Keratinocyte (primary cell): Measurements from ENCODE around the gene RESP18. TPM values are rescaled to one million over a fixed set of nuclear protein-coding genes. Genes with fewer than 3 reads are reported as not detected.

Experiments
- DNase-seq: peaks from one replicate; pipeline ENCODE4 v3.0.0-alpha.2; 2011; ENCODE audit warnings: low read depth, missing footprints, low spot score
- FAIRE-seq: peaks from 2 replicates; lab custom pipeline; 2011; peaks lifted over from hg19 to GRCh38; lab: Jason Lieb, UNC
- H2AFZ ChIP-seq: 2 replicates; pipeline ENCODE4 v1.6.0; 2012; ENCODE audit warnings: low read length, control low read depth, inconsistent platforms; ENCODE audit not compliant: control insufficient read depth
- H3K27ac ChIP-seq: 2 replicates; pipeline ENCODE4 v1.5.1; 2011; ENCODE audit warnings: low read length; ENCODE audit not compliant: control insufficient read depth, insufficient read depth
- H3K27me3 ChIP-seq: 3 replicates; pipeline ENCODE4 v1.6.0; 2011; ENCODE audit warnings: low read length; ENCODE audit not compliant: control insufficient read depth, insufficient read depth; ENCODE audit errors: extremely low read depth
- H3K36me3 ChIP-seq, 2 experiments: 2 replicates in 1 of 2; 3 replicates in 1 of 2; pipeline ENCODE4 v1.5.1; 2011; ENCODE audit warnings: low read length in 2 of 2, mild to moderate bottlenecking in 1 of 2; ENCODE audit not compliant: control insufficient read depth in 2 of 2, insufficient read depth in 2 of 2; ENCODE audit errors: extremely low read depth in 1 of 2
- H3K4me1 ChIP-seq: 3 replicates; pipeline ENCODE4 v1.5.1; 2011; ENCODE audit warnings: low read length; ENCODE audit not compliant: control insufficient read depth, insufficient read depth; ENCODE audit errors: extremely low read depth
- H3K4me2 ChIP-seq: 3 replicates; pipeline ENCODE4 v1.6.0; 2011; ENCODE audit warnings: low read depth, low read length; ENCODE audit not compliant: control insufficient read depth, insufficient read depth; ENCODE audit errors: extremely low read depth
- H3K4me3 ChIP-seq, 3 experiments: fragments of 200-600 bp in 1 of 3; sonication (generic) in 1 of 3; 2 replicates in 2 of 3; 3 replicates in 1 of 3; pipeline ENCODE4 v1.5.1; 2011 to 2016; ENCODE audit warnings: low read length in 3 of 3, mild to moderate bottlenecking in 3 of 3, control low read depth in 2 of 3, inconsistent platforms in 1 of 3, low read depth in 1 of 3, mixed read lengths in 1 of 3, mixed run types in 1 of 3, moderate library complexity in 1 of 3; ENCODE audit not compliant: control insufficient read depth in 2 of 3, insufficient read depth in 2 of 3; ENCODE audit errors: extremely low read depth in 1 of 3
- H3K79me2 ChIP-seq: 2 replicates; pipeline ENCODE4 v1.6.0; 2012; ENCODE audit warnings: low read length; ENCODE audit not compliant: control insufficient read depth, insufficient read depth
- H3K9ac ChIP-seq: 3 replicates; pipeline ENCODE4 v1.6.0; 2011; ENCODE audit warnings: low read length; ENCODE audit not compliant: control insufficient read depth, insufficient read depth; ENCODE audit errors: extremely low read depth
- H3K9me1 ChIP-seq: 3 replicates; pipeline ENCODE4 v1.6.0; 2011; ENCODE audit warnings: low read length; ENCODE audit not compliant: control insufficient read depth, insufficient read depth; ENCODE audit errors: extremely low read depth
- H3K9me3 ChIP-seq: 2 replicates; pipeline ENCODE4 v1.5.1; 2012; ENCODE audit warnings: low read depth, low read length; ENCODE audit not compliant: control insufficient read depth
- H4K20me1 ChIP-seq: 3 replicates; pipeline ENCODE4 v1.6.0; 2011; ENCODE audit warnings: low read length; ENCODE audit not compliant: control insufficient read depth, insufficient read depth; ENCODE audit errors: extremely low read depth
- EZH2 ChIP-seq: IDR thresholded peaks from one replicate; pipeline ENCODE4 v1.6.1; 2012; ENCODE audit warnings: inconsistent platforms, mild to moderate bottlenecking, low read length, moderate library complexity
- dilution Hi-C: fragments of 300-500 bp; cut with MboI; formaldehyde crosslinking; loops from one replicate; pipeline ENCODE4 v1.7.0; 2020; ENCODE audit warnings: low sequenced_read_pairs; ENCODE audit not compliant: extremely low pct_ligation_motif_present
- polyA plus RNA-seq, 5 experiments: library from polyadenylated mRNA; depleted of rRNA in 3 of 5; stranded (reverse) in 3 of 5; stranded (forward) in 1 of 5; unstranded in 1 of 5; fragments of >200 nt; gene quantifications; 1 replicate in 1 of 5; 2 replicates in 3 of 5; 3 replicates in 1 of 5; pipeline versions ENCODE4 v1.2.1 to v1.2.3, GENCODE V29; 2011 to 2012; ENCODE audit warnings: missing spikeins in 2 of 5, low read depth in 1 of 5, low replicate concordance in 1 of 5
- TF ChIP-seq, protein P1 (sequence below), 3 experiments: IDR thresholded peaks in 1 of 3; conservative IDR thresholded peaks in 1 of 3; optimal IDR thresholded peaks in 1 of 3; 2 replicates in 2 of 3; 3 replicates in 1 of 3; pipeline versions ENCODE3 to v1.5.1; 2011; ENCODE audit warnings: low read length in 3 of 3, mild to moderate bottlenecking in 3 of 3, moderate library complexity in 2 of 3, control low read depth in 1 of 3, inconsistent platforms in 1 of 3; ENCODE audit not compliant: insufficient read depth in 2 of 3; ENCODE audit errors: extremely low read depth in 1 of 3

Gene RESP18
- polyA plus RNA-seq, 1 donor (not counting 4 experiments of a cell fraction or from before 2014, with no cell fraction given), result not detected

DNA sequence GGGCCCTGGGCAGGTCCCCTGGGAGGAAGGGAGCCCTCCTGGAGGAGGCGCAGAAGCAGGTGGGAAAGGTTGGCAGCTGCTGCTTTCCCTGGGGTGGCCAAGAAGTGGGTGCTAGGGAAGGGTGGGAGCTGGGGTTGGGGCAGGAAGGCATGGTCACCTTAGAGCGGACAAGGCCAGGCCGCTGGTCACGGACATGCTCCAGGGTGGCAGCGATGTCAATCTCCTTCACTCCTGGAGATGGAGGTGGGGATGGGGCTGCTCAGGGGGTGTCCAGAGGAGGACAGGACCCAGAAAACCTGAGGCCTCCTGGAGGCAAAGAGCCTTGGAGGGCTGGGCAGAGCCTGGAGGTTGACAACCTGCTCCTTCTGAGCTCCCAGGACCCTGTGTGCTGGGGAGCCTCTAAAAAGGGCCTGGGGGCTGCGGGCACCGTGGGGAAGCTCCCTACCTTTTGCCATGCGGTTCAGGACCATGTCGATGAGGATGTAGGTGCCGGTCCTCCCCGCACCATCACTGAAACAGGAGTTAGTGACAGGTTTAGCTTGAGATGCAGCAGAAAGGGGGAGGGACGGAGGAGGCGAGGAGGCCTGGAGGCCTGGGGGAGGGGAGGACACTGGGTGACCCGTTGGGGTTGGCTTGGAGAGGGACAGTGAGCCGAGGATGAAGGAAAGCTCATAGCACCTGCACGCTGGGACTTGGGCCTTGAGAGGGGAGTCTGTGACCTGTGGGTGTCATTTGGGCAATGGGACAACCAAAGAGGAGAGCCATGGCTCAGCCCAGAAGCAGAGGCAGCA is 42.0 kb downstream of the RESP18 start:
- H3K9ac ChIP-seq, result no peak overlapping the region
- H3K27me3 ChIP-seq, result no peaks in the 10 kb centered on the region
- H3K4me1 ChIP-seq, result peaks cover 28% of the 10 kb centered on the region
- TF ChIP-seq, protein P1, sequence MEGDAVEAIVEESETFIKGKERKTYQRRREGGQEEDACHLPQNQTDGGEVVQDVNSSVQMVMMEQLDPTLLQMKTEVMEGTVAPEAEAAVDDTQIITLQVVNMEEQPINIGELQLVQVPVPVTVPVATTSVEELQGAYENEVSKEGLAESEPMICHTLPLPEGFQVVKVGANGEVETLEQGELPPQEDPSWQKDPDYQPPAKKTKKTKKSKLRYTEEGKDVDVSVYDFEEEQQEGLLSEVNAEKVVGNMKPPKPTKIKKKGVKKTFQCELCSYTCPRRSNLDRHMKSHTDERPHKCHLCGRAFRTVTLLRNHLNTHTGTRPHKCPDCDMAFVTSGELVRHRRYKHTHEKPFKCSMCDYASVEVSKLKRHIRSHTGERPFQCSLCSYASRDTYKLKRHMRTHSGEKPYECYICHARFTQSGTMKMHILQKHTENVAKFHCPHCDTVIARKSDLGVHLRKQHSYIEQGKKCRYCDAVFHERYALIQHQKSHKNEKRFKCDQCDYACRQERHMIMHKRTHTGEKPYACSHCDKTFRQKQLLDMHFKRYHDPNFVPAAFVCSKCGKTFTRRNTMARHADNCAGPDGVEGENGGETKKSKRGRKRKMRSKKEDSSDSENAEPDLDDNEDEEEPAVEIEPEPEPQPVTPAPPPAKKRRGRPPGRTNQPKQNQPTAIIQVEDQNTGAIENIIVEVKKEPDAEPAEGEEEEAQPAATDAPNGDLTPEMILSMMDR (optimal IDR thresholded peaks at IDR 0.05 in 1 of 3, IDR thresholded peaks at IDR 0.05 in 1 of 3, conservative IDR thresholded peaks at IDR 0.05 in 1 of 3; ENCODE audit: extremely low read depth in 1 of 3, insufficient read depth in 2 of 3, low read length in 3 of 3), result no peak
- no peak for TF ChIP-seq EZH2
- H4K20me1 ChIP-seq, result no peaks in the 10 kb centered on the region
- H3K27ac ChIP-seq, result no peak overlapping the region
- no peak overlapping the region for H3K4me3 ChIP-seq
- FAIRE-seq (no peak), DNase-seq (no peak)
- H2AFZ ChIP-seq, result no peak overlapping the region
- no peaks in the 10 kb centered on the region for H3K9me1 ChIP-seq
- H3K9me3 ChIP-seq, result no peaks in the 10 kb centered on the region
- dilution Hi-C loops, result no loop called here
- no peaks in the 10 kb centered on the region for H3K79me2 ChIP-seq
- no peak overlapping the region for H3K4me2 ChIP-seq
- H3K36me3 ChIP-seq, result no peaks in the 10 kb centered on the region

DNA sequence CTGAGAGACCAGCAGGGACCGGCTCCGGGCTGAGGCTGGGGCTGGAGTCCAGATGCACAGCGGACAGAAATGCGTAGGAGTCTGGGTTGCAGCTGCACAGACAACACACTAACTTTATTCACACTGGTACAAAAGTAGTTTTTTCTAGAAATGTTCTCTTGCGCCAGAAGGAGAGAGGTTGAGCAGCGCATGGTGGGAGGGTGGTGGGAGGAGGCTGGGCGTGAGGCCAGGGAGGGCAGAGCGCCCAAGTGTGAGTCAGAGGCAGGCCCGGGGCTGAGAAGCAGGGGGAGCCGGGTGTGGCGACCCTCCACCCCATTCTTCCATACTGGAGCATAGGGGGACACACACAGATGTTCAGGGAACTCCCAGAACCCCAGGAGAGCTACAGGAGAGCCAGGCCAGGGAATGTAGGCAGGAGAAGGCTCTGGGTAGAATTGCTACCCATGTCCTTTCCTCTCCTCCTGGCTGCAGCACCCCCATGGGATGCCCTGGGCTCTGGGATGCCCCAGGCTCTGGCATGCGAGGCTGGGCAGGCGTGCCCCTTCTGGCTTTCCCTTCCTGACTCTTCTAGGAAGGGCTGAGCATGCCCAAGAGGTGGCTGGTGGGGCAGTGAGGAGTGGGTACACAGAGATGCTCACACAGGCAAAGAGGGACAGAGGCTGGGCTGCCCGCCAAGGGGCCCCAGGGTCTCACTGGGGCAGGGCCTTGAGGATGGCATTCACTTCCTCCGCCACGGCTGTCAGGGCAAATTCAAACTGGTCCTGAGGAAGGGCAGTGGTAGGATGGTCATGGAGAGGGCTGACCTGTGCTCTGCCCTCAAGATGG is 42.8 kb downstream of the RESP18 start:
- H4K20me1 ChIP-seq, result no peaks in the 10 kb centered on the region
- no peak for TF ChIP-seq EZH2
- TF ChIP-seq, protein P1 (optimal IDR thresholded peaks at IDR 0.05 in 1 of 3, IDR thresholded peaks at IDR 0.05 in 1 of 3, conservative IDR thresholded peaks at IDR 0.05 in 1 of 3; ENCODE audit: extremely low read depth in 1 of 3, insufficient read depth in 2 of 3, low read length in 3 of 3), result no peak
- FAIRE-seq (peak; percentile 5), DNase-seq (no peak)
- H3K9ac ChIP-seq, result no peak overlapping the region
- H3K9me3 ChIP-seq, result no peaks in the 10 kb centered on the region
- H3K4me2 ChIP-seq, result peak overlapping the region; percentile 62
- no peaks in the 10 kb centered on the region for H3K9me1 ChIP-seq
- dilution Hi-C loops, result no loop called here
- H3K27me3 ChIP-seq, result no peaks in the 10 kb centered on the region
- H3K27ac ChIP-seq, result peak overlapping the region; percentile 10
- peaks cover 1 to 2% of the 10 kb centered on the region in 2 experiments for H3K36me3 ChIP-seq
- H2AFZ ChIP-seq, result peak overlapping the region; percentile 20
- no peaks in the 10 kb centered on the region for H3K79me2 ChIP-seq
- H3K4me1 ChIP-seq, result peaks cover 37% of the 10 kb centered on the region
- peak overlapping the region in 1 of 3 experiments; percentile 37 for H3K4me3 ChIP-seq
